NCI-H446 (cell line): ENCODE measurements around the gene SEMA3G.
A peak's percentile ranks its signal among the peaks of the same experiment; 100 is the strongest.

Experiments
- DNase-seq, 2 experiments: peaks; one replicate each; lab custom pipeline; 2025; lab: John Stamatoyannopoulos, UW

Gene SEMA3G

GRCh38 chr3:52453496-52454249, 8.8 kb upstream of the SEMA3G start, which contains the start of gene TNNC1:
TSS of gene TNNC1 (minus strand) at chr3:52454041. CDS start at chr3:52454015, 26 bp downstream.
- DNase-seq, result no peak

- no peak for DNase-seq
These were observed 7.8 kb upstream of the SEMA3G start for GRCh38 chr3:52452570-52453221.

GRCh38 chr3:52452126-52452525, 7.2 kb upstream of the SEMA3G start:
- no peak for DNase-seq

DNA sequence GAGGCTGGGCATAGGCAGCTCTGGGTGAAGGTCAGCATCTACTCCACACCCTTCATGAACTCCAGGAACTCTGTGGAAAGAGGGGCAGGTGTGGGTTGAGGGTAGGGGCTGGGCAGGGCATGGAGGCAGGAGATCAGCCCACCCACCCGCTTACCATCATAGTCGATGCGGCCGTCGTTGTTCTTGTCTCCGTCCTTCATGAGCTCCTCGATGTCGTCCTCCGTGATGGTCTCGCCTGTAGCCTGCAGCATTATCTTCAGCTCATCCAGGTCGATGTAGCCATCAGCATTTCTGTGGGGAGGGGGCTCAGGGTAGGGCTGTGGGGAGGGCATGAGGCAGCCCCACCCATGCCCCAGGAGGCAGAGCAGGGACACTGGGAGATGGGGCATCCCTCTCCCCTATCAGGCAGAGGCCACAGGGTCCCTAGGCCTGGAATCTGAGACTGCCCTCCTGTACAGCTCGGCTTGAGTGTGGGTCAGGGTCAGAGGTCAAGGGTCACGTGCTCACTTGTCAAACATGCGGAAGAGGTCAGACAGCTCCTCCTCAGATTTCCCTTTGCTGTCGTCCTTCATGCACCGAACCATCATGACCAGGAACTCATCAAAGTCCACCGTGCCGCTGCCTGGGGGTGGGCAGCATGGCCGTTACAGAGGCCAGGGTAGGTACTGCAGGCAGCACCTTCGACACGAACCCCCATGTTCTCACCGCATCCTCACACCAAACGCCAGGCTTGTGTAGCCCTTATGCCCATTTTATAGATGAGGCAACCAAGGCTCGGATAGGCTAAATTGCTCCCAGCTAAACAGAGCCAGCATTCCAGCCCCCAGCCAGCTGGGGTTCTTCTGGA, 6.6 kb upstream of the SEMA3G start:
- no peak for DNase-seq

- no peak for DNase-seq
These were observed 5.8 kb upstream of the SEMA3G start for GRCh38 chr3:52450489-52451236.

GRCh38 chr3:52447512-52448355, 2.8 kb upstream of the SEMA3G start:
- DNase-seq, result no peak

DNA sequence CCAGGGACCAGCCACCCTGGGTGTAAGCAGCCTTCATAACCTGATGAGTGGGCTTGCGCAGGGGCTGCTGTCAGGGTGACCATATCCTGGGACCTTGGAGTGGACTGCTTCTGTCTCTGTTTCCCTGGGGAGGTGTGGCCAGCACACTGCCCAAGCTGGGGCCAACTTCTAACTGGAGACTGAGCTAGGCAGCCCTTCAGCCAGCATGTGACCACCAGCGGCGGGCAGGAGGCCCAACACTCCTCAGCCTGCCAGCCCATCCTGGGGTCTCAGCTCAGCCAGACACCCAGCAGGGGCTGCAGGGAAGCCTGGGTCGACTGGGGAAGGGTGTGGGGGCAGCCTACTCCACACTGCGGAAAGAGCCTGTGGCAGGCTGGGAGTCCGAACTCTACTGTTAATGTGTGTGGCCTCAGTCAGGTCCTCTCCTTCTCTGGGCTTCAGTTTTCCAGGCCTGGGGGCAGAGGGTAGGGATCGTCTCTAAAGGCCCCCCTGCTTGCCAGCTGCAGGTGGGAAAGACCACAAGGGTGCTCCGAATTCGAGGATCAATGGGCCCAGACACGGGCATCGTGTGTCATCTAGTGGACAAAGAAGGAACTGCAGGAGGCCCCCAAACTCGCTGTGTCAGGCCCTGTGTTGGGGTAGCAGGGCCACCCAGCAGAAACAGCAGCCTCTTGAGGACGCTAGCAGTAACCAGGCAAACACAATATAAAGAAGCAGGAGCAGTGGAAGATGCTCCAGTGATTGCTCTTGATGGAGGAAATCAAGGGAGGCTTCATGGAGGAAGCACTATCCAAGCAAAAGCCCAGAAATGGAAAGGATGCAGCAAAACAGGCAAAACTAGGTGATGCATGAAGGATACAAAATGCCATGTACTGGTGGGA, 2.0 kb upstream of the SEMA3G start:
- DNase-seq, result peak; percentile 15 to 52

DNA sequence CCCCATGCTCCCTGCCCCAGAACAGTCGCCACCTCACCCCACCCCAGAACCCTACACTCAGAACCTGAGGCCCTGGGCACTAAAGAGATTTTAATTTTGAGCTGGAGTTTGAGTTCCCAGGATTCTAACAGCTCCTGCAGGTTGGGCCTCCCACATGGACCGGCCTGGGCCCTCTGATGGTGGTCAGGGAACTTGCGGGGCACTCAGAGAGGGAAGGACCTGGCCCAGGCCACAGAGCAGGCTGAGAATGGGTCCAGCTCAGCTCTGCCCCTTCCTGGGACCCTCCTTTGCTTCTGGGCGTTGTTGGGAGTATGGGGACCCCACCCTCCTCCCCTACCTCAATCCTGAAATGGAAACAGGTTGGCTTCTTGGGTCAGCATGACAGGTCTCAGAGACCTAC, 1.1 kb upstream of the SEMA3G start:
- DNase-seq, result no peak

DNA sequence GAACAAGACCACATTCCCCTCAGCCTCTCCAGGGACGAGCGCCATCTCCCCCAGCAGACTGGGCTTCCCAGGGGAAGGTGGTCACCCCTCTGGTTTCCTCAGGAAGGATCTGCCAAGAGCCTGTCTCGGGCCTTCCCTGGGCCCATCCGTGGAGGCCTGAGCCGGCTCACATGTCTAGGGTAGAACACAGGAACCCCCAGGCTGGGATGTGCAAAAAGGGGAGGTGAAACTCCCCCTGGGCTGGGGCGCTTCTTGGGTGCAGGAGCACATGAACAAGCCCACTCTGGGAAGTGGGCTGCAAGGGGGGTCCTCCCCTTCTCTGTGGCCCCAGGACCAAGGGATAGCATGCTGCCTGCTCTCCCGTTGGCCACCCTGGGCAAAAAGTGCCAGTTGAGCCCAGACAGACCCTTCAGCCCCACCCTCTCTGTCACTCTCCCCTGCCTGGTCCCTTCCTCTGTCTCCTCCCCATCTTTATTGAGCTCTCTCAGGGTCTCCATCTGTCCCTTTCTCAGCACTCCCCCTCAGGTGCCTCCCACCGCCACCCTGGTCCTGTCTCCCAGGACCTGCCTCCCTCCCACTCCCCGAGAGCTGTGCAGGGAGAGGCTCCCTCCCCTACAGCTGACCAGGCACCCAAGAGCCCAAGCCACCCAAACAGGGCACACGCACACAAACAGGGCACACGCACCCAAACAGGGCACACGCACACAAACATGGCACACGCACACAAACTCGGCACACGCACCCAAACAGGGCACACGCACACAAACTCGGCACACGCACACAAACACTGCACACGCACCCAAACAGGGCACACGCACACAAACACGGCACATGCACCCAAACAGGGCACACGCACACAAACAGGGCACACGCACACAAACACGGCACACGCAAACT, 864 bp downstream of the SEMA3G start:
- DNase-seq, result no peak

GRCh38 chr3:52443268-52443610, 1.7 kb downstream of the SEMA3G start:
- no peak for DNase-seq

DNA sequence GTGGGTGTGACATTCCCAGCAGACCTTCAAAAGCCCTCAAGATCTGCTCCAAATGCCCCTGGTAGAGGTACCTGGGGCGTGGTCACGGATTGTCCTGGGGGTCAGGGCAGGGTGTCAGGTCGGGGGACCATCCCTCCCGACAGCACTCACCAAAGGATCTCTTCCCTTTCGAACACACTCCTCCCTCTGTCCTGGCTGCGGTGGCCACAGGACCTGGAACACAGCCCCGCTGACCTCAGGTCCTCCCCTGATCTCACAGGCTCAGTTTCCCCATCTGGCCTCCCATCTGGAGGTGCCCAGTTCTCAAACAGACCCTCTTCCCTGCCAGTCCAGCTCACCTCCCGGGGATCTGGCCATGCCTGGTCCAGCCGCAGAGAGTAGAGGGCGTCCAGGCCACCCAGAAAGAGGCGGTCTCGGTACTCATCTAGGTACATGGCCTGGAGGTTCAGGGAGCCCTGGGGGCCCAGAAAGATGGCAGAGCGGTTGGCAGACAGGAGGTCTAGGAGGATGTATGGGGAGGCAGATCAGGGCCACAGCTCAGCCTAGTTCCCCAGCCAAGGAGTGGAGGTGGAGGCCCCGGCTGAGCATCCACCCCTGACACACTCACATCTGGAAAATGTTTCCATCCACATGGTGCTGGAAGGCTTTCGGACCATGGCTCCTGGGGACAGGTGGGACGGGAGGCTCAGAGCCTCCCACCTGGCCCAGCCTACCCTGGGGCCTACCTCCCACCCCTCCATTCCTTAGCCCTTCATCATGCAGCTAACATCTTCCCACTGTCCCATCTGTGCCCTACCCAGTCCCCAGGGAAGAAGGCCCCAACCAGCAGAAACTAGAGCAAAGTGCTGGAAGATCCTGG, 2.3 kb downstream of the SEMA3G start:
- DNase-seq, result no peak

- DNase-seq, result no peak
These were observed 3.1 kb downstream of the SEMA3G start for GRCh38 chr3:52441772-52442332.

DNA sequence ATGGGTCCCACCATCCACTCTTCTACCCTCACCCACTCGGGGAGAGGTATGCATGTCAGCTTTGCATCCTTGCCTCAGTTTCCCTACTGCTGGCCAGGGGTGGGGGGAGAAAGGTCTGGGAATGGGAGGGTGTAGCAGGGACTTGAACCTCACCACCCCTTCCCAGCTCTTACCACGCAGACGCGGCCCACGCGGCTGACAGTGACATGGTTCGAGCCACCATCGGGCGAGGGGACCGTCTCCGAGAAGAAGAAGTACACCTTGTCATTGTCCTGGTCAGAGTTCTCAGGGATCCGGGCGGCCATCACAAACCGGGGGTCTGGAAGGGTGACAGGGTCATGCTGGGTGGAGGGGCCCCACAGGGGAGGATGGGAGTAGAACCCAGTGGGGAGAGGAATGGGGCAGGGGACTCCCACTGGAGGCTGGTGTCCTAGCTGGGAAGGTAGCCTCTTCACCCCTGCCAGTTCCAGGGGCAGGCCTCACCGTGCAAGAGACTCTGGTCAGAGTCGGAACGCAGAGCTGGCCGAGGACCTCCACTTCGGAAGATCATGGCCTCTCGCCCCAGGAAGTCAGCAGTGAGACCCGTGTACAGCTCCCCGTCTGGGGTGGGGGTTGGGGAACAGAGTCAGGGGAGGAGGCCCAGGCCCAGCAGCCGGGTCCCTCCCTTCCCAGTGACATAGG, 3.7 kb downstream of the SEMA3G start:
- DNase-seq, result no peak

- DNase-seq, result no peak
These were observed 4.2 kb downstream of the SEMA3G start for GRCh38 chr3:52440671-52441070.

DNA sequence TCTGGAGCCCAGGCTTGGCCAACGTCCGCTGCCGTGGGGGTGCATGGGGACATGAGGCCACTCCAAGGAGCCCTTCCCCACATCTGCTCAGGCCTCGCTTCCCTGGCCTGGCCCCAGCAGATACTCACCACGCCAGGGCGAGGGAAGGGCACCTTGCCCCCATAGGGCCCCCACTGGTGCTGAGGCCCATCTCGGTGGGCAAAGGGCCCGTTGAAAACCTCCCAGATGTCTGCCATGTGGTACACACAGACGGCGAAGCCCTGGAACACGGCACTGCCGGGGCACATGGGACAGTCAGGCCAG, 4.7 kb downstream of the SEMA3G start:
- no peak for DNase-seq

- no peak for DNase-seq
These were observed 5.3 kb downstream of the SEMA3G start for GRCh38 chr3:52439426-52440248.
